HL-60/S4 treated with phorbol 12-myristate 13-acetate at 8.2 ng/mL for 4 days and 3 days (cell line): ENCODE results near the gene OMP.
"Not testable (repeated sequence)": the region's sequence is repeated elsewhere in the genome, so short reads cannot be mapped to it uniquely, and the experiment has no call there.

Source experiments
- in situ Hi-C: fragments of 300-500 bp; cut with MboI; formaldehyde crosslinking; loops from 2 replicates; pipeline ENCODE4 v1.15.0; 2022; ENCODE audit warnings: low sequenced_read_pairs

Gene OMP

DNA sequence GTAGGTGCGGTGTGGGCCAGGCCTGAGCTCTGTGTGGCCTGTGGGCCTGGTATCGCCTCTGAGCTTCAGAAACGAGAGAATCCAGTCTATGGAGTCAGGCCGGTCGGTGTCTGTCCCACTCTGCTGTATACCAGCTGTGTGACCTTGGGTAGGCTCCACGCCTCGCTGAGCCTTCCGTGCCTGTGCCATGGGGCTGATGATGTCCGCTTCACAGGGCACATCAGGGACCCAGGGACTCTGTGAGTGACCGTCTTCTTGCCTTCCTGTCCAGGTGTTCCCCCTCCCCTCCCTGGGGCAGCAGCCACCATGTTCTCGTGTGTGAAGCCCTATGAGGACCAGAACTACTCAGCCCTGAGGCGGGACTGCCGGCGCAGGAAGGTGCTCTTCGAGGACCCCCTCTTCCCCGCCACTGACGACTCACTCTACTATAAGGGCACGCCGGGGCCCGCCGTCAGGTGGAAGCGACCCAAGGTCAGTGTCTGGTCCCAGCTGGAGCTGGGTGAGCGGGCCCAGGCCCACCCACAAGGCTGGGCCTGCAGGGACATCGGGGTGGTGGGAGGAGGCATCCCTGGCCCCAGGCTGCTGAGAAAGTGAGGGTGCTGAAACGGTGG, 18.0 kb upstream of the OMP start:
- in situ Hi-C loops: no loop called here

DNA sequence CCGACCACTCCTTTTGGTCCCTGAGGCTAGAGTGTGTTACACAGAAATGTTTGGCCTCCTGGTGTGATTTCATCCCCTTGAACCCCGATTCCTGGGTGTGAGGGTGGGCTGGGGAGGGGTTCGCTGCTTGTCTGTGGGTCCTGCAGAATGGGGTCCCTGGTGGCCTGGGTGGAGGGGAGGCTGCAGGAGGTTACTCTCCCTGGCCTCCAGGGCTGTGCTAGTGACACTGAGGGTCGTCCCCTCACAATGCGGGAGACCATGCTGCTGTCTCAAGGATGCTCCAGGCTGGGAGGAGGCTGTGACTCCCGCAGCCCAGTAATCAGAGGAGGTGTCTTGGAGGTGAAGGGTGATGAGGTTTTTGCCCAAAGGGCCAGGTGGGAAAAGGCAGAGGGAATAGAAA, 17.0 kb upstream of the OMP start:
- in situ Hi-C loops: no loop called here

- in situ Hi-C loops: no loop called here
Observed at GRCh38 chr11:77086521-77087472, 15.8 kb upstream of the OMP start.

DNA sequence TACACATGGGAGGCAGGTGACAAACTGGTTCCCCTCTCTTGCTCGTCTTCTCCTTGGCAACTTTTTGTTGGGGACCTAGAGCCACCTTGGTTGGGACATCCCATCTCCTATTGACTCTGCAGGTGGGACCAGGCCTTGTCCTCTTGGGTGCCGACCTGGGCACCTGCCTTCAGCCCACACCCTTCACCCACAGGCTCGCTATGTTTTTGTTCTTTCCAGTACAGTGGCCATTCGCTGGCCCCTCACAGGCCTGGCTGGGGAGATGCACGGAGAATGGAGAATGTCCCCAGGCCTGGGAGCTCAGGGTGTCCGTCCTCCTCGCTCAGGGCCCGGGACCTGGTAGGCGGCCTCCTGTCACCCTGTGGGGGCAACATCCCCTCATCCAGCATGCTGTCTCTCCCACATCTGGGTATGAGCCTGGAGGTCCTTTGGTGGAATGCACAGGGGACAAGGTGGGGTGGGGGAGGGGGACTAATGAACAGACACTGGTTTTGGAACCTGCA, 14.9 kb upstream of the OMP start:
- in situ Hi-C loops: no loop called here

- in situ Hi-C loops: no loop called here
Observed at GRCh38 chr11:77088236-77089003, 14.2 kb upstream of the OMP start.

GRCh38 chr11:77089004-77089545, 13.6 kb upstream of the OMP start:
- in situ Hi-C loops: no loop called here

DNA sequence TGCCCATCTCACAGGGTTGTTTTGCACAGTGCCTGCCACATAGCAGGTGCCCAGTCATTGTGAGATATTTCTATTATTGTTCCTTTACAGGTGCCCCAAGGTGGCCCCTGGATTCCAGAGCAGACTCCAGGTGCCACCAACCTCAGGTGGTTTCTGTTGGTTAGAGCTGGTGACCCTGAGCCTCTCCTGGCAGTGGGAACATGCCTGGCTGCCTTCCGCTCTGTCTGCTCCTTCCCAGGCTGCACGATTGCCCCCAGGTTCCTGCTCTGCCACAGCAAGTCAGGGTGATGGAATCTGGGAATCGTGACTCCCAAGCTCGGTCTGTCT, 12.6 kb upstream of the OMP start:
- in situ Hi-C loops: no loop called here

GRCh38 chr11:77090373-77091111, 12.1 kb upstream of the OMP start:
- in situ Hi-C loops: no loop called here

DNA sequence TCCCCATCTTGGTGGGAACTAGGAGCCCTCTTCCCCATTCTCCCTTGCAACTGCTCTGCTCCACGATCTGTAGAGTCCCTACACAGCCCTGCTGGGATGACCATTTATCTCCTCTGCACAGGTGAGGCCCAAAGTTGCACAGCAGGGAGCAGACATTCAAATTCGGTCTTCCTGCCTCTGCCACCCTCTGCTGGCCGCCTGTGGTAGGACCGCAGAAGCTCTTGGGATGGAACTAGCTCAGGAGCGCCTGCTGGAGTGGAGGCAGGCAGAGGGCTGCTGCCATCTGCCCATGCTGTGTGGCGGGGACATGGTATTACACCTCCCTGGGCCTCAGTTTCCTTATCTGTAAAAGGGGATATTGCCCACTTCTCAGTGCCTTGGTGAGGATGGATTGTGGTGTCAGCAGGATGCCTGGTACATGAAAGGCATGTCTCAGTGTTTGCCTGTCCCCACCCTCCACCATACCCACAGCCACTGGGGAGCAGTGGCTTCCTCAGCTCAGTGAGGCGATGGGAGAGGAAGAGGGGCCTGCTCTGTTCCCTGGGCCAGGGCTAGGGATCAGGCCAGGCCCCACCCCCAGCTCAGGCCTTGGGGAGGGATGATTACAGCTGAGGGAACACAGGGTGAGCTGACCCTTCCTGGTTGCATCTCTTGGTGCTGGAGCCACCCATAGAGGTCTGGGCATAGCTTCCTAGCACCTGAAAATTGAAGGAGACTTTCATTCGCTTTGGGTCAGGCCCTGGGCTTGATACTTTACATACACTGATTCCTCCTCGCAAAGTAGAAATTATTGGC, 11.3 kb upstream of the OMP start:
- in situ Hi-C loops: no loop called here

GRCh38 chr11:77092382-77092781, 10.3 kb upstream of the OMP start:
- in situ Hi-C loops: no loop called here

DNA sequence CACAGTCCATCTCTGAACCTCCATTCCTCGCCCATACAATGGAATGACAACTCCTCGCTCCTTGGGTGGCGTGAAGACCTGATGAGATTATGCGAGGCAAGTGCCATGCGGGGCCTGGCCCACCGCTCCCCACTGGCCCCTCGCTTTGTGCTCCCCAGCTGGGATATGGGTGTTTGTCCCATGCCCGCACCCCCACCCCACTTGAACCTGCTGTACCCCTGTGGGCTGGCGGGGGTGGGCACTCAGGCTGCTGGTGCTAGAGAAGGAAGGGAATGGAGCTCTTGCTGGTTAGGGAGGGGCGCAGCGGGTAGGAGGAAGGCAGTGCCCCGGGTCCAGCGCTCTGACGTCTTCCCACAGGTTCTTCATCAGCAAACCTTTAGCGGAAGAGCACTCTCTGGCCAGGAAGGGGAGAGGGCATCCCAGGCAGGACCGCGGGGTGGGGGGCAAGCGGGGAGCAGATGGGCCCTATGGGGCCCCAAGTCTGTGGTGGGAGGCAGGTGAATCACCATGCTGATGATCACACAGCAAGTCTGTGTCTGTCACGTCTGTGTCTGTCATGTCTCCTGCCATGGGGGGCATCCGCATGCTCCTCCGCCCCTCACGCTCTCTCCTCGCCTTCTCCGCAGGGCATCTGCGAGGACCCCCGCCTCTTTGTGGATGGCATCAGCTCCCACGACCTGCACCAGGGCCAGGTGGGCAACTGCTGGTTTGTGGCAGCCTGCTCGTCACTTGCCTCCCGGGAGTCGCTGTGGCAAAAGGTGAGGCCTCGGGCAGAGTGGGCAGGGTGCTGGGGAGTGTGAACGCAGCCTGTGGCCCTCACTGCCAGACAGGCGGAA, 9.4 kb upstream of the OMP start:
- in situ Hi-C loops: no loop called here

GRCh38 chr11:77093987-77094840, 8.4 kb upstream of the OMP start:
- in situ Hi-C loops: no loop called here

- in situ Hi-C loops: no loop called here
Observed at GRCh38 chr11:77094841-77095365, 7.7 kb upstream of the OMP start.

DNA sequence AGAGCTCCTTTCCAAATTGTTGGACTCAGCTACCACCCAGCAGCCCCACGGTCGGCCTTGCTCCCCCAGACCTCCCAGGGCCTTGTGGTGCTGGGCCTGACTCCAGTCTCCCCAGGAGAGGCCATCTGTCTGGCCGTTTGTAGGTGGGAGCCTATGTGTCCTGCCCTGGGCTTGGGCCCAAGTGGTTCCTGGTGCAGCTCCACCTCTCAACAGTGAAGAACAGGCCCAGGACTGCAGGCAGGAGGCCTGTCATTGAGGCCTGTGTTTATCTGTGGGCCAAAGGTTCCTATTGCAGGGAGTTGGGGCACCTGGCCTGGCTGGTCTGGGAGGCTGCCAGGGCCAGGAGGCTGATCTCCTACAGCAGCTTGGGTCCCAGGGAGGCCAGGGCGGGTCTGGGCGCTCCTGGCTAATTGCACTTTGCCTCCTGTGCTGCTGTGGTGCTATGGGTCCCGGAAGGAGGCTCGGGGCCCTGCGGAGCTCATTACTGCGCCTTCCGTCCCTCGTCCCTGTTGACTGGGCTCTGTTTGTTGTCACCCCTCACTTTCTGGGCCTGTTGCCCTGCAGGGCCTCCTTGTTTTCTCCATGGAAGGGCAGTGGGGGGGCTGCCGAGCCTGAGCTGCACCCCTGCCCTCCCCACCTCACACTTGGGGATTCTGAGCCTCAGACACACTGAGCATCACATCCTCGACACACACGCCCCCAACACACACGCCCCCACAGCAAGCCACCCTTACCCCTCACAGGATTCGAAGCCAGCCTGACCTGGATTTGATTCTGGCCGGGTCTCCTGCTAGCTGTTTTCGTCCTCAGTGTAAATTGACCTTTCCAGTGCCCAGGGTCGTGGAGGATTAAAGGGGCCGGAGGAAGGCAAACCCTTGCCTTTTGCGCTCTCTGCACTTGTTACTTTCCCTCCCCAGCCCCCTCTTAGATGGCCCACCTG, 6.8 kb upstream of the OMP start:
- in situ Hi-C loops: no loop called here

DNA sequence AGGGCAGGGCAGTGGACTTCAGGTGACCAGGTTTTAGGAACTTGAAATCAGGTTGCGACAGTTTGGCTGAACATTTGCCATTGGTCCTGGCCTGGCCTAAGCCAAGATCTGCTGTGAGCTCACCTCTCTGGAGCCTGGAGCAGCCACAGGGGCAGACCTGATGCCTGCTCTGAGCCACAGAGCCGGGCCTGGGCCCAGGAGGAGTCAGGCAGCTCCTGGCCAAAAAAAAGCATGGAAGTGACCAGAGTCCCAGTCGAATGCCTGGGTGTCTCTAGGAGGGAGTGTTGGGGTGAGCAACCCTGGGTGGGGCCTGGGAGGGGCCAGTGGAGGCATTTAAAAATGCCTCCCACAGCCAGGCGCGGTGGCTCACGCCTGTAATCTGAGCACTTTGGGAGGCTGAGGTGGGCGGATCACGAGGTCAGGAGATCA, 6.0 kb upstream of the OMP start:
- in situ Hi-C loops: no loop called here

GRCh38 chr11:77097180-77097579, 5.5 kb upstream of the OMP start:
- in situ Hi-C loops: not testable (repeated sequence)
